Fibroblast of skin of scalp (primary cell): ENCODE data around the gene FLVCR2.
A peak's percentile ranks its signal among the peaks of the same experiment; 100 is the strongest.

Source experiments
- DNase-seq: peaks from one replicate; pipeline ENCODE4 v3.0.0-alpha.2; 2013

Gene FLVCR2

GRCh38 chr14:75630695-75631452 lies 52.5 kb downstream of the FLVCR2 start:
- DNase-seq = no peak

GRCh38 chr14:75631453-75631831 lies 53.0 kb downstream of the FLVCR2 start:
- DNase-seq = no peak

GRCh38 chr14:75634848-75635247 lies 56.4 kb downstream of the FLVCR2 start:
- DNase-seq = no peak

- DNase-seq = peak; percentile 42
These were observed 57.8 kb downstream of the FLVCR2 start for GRCh38 chr14:75636100-75636692.

- no peak for DNase-seq
These were observed 62.5 kb downstream of the FLVCR2 start for GRCh38 chr14:75640876-75641275.

- no peak for DNase-seq
These were observed 65.6 kb downstream of the FLVCR2 start for GRCh38 chr14:75643985-75644384.

- no peak for DNase-seq
These were observed 66.6 kb downstream of the FLVCR2 start for GRCh38 chr14:75645056-75645455.

GRCh38 chr14:75646762-75647161 lies 68.3 kb downstream of the FLVCR2 start:
- no peak for DNase-seq

- no peak for DNase-seq
These were observed 69.2 kb downstream of the FLVCR2 start for GRCh38 chr14:75647640-75648039.

- DNase-seq = peak; percentile 75
These were observed 69.8 kb downstream of the FLVCR2 start for GRCh38 chr14:75648066-75648838.

- DNase-seq = no peak
These were observed 70.9 kb downstream of the FLVCR2 start for GRCh38 chr14:75649337-75649736.

GRCh38 chr14:75649773-75650172 lies 71.4 kb downstream of the FLVCR2 start:
- DNase-seq = no peak

GRCh38 chr14:75650253-75651058 lies 72.0 kb downstream of the FLVCR2 start:
- no peak for DNase-seq

GRCh38 chr14:75653563-75653962 lies 75.1 kb downstream of the FLVCR2 start:
- no peak for DNase-seq

GRCh38 chr14:75654127-75654732 lies 75.8 kb downstream of the FLVCR2 start:
- DNase-seq = peak; percentile 51

- no peak for DNase-seq
These were observed 76.8 kb downstream of the FLVCR2 start for GRCh38 chr14:75655235-75655634.

GRCh38 chr14:75657331-75657730 lies 78.9 kb downstream of the FLVCR2 start:
- no peak for DNase-seq

- no peak for DNase-seq
These were observed 80.5 kb downstream of the FLVCR2 start for GRCh38 chr14:75658957-75659356.

GRCh38 chr14:75660238-75660629 lies 81.8 kb downstream of the FLVCR2 start:
- DNase-seq = no peak

- peak; percentile 97 for DNase-seq
These were observed 82.4 kb downstream of the FLVCR2 start, which contains the start of the genes ERG28 and TTLL5 for GRCh38 chr14:75660630-75661498. TSS of gene ERG28 (minus strand) at chr14:75660876. CDS start at chr14:75657502, 3,374 bp downstream. TSS of gene TTLL5 (plus strand) at chr14:75661246. CDS start at chr14:75663150, 1,904 bp downstream.

- DNase-seq = no peak
These were observed 83.0 kb downstream of the FLVCR2 start for GRCh38 chr14:75661499-75661814.
